HG03175 (cell line): ENCODE measurements around the gene IQGAP2.

Experiments
- ATAC-seq: cut with Tn5 transposase; IDR thresholded peaks from one replicate; pipeline ENCODE4 v1.9.1; 2021; ENCODE audit warnings: mild to moderate bottlenecking, moderate library complexity; ENCODE audit not compliant: unreplicated experiment

Gene IQGAP2

DNA sequence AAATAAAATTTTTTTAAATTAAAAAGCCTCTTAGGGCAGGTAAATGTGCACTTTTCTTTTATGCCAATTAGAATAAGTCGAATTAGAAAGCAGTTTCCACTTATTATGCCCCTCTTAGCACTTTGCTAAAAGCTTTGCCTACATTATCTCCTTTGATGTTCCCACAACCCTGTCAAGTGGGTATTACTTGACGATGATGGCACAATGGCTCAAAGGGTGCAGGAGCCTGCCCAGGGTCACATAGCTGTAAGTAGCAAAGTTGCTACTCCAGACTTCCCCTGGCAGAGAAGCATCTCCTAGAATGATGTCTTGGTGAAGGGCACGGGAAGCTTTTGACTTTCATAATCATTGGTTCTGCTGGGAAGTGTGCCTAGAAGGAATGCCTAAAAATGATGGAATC, 18.4 kb upstream of the IQGAP2 start:
- no peak for ATAC-seq

DNA sequence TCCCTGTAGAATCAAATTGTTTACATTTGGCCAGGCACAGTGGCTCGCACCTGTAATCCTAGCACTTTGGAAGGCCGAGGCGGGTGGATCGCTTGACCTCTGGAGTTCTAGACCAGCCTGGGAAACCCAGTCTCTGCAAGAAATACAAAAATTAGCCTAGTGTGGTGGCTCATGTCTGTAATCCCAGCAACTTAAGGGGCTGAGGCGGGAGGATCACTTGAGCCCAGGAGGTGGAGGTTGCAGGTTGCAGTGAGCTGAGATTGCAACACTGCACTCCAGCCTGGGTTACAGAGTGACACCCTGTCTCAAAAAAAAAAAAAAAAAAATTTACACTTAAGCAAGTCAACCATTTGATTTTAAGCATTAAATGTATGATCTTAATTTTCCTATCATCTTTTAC, 17.5 kb upstream of the IQGAP2 start:
- no peak for ATAC-seq

DNA sequence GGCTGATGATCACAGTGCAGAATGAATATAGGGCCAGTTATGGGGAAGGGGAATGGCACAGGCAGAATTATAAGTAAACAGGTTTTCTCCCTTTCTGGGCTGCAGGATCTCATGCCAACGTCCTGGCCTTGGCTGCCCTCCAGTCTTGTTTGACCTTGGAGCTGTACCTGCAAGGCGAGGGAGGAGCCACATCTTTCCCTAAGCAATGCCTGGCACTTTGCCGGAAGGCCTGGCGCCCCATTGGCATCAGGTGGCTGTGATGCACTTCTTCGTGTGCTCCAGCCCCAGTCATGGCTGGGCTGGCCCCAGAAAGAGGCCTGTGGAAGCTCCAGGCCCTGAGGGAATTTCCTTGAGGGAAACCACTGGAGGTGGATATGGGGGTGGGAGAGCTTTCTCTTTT, 16.7 kb upstream of the IQGAP2 start:
- ATAC-seq: no peak

DNA sequence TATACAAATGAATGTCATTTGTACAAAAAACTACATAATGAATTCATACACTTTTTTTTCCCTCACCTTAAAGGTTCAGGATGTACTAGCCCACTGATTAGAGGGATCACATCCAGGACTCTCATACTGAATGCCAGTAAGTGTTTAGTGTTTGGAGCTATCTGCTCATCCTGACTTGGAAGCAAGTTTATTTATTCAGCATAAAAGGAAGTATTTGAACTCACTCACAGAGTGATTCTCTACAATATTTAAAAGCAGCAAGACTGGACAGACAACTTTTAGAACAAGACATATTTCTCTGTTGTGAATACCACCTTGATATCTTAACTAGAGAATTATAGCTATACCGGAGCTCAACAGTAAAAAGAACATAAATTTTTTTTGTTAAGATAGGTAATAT, 14.8 kb upstream of the IQGAP2 start:
- no peak for ATAC-seq

DNA sequence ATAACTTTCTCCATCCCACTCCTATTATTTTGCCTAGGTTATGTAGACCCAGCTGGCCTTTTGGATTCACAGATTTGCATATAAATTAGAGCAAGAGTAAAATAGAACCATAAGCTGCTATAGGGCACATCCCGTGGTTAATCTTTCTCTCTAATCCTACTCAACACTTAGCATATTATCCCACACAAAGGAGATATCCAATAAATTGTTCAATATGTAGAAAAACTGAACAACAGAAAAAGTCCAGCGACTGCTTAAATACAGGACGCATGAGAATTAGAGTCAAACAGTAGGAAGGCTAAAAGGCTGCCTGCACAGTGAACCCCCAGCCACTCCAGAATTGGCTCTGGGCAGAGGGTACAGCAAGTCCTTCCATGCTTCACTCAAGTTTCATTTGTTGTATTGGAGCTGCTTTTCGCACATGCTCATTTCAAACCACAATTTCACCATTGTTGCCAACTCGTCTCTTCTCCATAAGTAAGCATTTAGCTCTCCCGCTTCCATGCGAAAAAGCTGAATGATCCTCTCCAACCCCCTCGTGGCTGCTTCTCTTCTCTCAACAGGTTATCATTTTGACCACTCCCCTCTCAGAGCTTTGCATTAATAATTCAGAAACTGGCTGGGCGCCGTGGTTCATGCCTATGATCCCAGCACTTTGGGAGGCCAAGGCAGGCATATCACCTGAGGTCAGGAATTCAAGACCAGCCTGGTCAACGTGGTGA, 14.1 kb upstream of the IQGAP2 start:
- ATAC-seq: no peak

DNA sequence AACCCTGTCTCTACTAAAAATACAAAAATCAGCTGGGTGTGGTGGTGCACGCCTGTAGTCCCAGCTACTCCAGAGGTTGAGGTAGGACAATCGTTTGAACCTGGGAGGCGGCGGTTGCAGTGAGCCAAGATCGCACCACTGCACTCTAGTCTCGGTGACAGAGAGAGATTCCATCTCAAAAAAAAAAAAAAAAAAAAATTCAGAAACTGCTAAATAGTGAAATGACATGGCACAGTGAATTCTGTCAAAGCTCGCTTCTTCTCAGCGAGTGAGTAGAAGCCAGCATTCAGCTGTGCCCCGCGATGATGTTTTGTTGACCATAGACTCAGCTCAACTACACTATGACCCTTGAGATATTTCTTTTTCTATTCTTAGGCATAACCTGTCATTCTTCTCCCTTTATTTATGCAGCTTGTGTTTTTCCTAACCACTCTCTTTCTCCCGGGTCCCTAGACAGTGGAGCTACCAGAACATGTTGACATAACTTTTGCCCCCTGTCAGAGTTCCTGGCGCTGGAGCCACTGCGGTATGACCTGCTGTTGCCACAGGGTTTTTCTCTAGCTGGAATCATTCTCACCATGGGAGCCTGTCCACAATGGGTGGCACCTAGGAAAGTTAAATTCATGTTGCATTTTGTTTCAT, 13.5 kb upstream of the IQGAP2 start:
- no peak for ATAC-seq

DNA sequence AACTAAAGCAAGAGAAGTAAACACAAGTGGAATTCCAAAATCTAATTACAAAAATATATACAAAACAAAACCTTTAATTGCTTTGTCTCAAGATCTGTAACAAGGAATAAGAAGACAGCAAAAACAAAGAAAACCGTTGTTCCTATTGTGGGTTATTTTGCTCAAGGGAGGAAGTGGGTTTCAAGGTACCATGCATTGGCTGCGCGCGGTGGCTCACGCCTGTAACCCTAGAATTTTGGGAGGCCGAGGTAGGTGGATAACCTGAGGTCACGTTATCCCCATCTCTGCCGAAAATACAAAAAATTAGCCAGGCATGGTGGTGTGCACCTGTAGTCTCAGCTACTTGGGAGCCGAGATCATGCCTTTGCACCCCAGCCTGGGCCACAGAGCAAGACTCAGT, 12.1 kb upstream of the IQGAP2 start:
- no peak for ATAC-seq

DNA sequence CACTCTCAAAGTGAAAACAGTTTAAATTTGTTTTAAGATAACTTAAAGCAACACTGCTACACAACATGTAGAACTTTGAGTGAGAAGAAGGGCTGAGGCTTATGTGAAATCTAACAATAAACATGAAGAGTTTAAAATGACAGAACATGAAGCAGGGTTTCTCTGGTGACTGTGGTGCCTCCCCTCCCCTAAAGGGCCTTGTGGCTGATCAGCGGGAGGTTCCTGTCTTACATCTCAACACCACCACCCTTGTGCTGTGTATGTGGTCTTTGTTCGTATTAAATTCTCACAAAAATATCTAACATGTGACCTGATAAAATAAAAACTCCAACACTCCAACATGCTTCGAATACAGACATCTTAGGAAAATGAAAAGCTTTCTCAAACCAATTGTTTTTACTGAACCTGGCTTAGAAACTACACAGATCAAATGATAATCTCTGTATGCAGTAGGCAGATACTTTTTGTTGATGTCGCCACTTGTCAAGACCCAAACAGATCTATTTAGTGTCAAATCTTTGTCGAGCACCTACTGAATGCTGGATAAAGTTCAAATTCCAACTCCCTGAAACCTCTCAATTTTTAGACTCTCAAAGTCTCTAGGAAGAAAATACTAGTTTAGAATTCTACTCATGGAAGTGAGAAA, 9.9 kb upstream of the IQGAP2 start:
- ATAC-seq: no peak

DNA sequence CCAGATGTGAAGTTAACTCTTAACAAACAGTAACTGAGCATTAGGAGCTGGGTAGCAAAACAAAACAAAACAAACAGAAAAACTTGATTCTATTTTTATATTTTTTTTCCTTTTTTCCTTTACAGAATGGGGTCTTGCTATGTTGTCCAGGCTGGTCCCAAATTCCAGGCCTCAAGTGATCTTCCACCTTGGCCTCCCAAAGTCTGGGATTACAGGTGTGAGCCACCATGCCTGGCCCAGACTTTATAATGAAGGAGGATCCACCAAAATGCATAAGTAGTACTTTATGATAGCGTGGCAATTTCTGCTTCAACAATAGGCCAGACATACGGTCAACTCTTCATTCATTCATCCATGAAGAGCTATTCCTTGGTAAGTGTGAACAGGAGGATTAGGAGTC, 5.9 kb upstream of the IQGAP2 start:
- no peak for ATAC-seq

DNA sequence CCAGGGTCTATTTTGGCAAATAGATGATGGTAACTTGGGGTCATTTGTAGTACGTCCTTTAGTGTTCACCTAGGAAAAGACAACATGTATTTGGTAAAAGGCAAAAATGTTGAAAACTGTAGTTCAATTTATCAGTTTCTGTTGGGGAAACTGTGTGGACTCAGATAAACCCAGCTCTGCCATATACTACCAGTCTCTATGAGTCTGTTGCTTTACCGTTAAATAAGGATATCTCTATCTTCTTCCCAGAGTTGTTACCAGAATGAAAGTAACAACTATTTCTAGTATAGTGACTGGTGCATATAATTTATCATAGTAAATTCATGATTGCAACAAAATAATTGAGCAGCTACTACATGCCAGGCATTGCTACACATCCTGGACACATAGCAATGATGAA, 3.8 kb upstream of the IQGAP2 start:
- ATAC-seq: no peak

DNA sequence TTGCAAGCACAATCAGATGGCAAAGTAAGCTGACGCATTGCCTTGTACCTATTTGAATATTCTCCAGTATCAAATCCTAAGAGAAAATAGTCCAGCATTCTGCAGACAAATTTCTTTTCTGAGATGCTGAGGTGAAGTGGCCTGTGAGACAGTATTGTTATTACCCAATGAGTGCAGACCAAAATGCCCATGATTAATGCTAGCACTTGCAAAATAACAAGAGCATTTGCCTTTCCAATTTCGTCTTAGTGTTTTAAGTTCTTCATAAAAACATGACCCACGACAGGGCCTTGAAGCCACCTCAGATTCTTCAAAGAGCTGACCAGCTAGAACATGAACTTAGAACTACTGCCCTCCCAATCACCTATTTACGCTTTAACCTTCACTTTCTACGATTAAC, 2.6 kb upstream of the IQGAP2 start:
- ATAC-seq: no peak

DNA sequence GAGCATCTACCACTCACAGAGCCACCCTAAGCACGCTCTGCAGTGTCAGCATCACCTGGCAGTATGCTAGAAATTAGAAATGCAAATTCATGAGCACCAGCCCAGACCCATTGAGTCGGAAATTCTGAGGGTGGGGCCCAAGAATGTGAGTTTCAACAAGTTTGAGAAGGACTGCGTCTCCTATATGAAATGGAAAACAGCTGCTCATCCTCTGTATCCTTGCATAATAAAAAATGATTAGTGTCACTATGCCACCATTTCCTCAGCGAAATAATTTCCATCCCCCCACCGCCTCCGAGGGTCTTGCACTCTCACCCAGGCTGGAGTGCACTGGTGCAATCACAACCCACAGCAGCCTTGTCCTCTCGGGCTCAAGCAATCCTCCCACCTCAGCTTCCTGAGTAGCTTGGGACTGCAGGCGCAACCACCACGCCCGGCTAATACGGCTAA, 1.3 kb upstream of the IQGAP2 start:
- peak; percentile 26 for ATAC-seq

DNA sequence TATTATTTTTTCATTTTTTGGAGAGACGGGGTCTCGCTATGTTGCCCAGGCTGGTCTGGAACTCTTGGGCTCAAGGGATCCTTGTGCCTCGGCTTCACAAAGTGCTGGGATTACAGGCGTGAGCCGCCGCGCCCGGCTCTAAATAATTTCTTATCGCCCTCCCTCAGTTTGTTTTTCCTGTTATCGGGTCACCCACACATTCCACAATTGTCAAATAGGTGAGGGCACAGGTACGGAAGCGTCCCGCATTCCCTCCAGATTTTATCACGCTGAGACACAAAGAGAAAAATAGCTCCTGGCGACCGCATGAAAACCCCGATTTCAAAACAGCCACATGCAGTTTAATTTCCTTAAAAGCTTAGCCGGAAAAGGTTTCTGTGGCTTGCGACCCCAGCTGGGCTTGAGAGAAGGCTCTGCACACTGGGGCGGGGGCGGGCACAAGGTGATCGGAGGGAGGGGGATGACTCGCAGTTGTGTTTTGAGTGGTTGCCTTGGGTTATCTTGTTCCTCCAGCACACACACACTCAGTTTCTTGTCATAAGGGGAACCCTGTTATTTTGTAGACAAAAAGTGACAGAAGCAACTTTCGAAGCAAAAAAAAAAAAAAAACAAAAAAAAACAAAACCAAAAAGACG, 717 bp upstream of the IQGAP2 start:
- ATAC-seq: peak; percentile 38

DNA sequence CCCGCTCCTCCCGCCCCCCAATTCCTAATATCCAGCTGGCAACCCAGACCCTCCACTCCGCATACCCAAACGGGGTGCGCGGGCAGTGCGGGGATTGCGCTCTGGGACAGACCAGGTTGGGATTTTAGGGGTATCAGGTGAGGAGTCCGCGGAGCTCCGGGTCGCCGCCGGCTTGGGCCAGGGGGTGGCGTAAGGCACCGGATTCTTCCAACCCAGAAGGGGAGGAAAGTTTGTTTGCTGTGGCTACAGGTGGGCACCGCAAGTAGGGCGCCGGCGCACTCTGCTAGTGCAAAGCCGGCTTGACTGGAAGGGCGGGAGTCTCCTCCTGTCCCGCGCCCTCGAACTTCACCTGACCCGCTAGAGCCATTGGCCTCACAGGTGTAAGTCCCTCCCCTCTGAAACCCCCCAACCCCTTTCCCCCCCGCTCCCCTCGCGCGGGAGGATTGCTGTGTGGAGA, 709 bp downstream of the IQGAP2 start:
- ATAC-seq: peak; percentile 25

DNA sequence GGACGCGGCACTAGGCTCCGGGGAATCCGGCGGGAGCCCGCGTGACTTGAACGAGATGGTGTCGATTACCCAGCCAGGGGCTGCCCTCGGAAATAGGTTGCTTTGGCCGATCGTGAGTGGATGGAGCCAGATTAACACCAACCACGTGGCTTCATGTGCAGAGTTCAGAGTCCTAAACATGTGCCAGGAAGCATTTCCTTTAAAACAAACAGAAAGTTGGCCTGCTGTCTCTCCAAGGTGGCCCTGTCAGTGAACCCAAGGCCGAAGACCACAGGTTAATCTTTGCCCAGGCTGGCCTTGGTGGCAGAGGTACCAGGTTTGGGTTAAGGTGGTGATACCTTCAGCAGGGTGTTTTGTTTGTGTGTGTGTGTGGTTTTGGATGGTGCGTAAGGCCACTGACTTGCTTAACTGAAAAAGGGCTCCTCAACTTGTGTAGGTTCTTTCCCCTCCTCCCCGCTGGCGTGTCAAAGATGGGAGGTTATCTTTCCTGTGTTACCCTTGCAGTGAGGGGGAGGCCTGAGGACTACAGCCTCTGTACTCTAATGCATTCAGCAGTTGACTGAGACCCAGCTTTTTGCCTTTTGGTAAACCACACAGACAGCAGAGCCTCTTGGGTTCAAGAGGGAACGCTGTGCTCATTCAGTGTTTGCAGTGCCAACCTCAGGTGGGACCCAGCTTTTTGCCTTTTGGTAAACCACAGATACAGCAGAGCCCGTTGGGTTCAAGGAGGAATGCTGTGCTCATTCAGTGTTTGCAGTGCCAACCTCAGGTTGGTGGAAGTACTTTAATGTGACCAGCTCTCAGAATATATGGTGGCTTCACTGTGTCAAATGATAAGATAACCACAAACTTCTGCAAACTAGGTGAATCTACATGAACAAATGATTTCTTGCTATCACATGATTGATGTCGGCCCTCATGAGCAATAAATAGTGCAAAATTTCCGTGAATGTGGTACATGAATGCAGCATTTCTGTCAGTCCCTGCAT, 1.4 kb downstream of the IQGAP2 start:
- ATAC-seq: peak; percentile 23

DNA sequence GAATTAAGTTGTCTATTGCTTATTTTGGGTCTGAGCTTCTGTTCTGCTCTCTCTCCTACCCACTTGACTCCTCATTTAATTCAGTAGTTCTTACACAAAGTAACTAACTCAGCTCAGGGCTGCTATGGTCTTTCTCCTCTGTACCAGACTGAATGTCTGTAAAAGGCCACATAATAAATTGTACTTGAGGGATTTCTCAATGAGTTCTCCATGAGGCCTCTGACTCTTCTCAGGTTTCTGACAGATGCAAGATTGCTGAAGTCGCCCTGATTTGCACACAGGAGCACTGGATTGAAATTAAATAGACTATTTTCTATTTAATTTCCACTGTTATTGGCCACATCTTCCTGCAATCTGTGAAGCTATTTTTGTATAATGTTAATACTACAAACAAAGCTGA, 2.9 kb downstream of the IQGAP2 start:
- ATAC-seq: no peak

DNA sequence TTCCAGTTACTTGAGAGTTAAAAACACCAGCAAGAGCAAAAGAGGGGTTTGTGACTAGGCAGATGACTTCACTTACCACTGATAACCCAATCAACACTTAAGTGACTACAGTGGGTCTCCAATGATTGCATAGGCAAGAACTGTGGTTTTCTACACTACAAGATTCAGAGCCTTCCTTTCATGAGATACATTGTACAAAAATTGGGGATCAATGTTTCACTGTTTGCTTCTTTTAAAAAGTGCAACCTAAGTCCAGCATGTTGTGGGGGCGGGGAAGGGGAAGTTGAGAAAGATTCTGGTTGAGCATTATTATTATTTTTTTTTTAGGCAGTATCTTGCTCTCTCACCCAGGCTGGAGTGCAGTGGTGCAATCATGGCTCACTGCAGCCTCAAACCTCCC, 3.6 kb downstream of the IQGAP2 start:
- ATAC-seq: no peak

DNA sequence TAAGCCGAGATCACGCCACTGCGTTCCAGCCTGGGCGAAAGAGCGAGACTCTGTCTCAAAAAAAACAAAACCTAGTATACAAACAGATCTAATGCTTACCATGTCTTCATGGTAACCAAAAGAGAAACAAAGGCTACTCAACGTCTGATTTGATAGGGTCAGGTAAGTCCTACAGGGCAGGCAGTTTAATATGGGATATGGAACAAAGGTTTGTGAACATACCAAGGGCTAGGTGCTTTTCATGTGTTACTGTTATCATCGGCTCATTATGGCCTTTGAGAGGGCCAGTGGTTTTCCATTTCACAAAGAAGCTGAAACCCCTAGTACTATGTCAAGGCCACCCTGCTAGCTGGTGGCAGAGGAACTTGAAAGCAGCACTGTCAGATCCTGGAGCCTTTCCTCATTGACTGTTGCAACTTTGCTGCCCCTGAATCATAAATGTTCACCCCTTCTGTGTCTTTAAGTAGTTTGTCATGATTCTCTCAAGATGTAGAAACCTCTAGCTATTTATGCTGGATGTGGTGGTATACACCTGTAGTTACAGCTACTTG, 5.1 kb downstream of the IQGAP2 start:
- no peak for ATAC-seq

DNA sequence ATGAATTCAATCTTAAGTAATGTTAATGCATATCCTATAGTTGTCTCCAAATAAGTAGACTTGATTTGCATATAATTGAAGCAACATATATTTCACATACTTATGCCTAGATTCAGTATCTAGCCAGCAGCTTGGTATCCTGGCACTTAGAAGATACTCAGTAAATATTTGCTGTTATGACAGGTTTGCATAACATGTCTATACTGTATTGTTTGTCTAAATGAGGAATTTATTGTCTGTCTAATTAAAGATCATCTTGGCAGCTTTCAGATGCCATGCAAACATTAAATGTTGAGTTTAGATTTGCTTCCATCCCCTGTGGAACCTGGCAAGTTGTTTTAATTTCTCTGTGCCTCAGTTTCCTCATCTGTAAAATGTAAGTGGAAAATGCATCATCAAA, 9.4 kb downstream of the IQGAP2 start:
- ATAC-seq: no peak

DNA sequence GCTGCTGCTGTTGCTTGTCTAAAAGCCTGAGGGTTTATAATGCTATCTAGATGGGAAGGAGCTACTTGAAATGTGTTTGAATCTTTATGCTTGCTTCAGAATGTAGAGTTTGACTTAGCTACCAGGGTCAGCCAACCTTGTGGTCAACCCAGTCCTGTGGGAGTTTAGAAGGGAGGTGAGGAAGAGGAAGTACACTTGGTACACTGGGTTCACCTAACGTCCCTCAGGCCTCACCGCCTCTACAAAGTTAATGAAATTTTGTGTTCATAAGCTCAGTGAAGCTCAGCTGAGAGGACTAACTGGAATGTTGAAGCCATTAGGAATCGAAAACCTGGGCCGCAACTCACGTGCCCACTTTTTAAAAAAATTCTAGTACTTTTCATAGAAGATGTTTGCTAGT, 10.7 kb downstream of the IQGAP2 start:
- ATAC-seq: no peak
